Endothelial cell (in vitro differentiated cells): ENCODE data around the gene PFDN2. TPM values are rescaled to one million over a fixed set of nuclear protein-coding genes. Genes with fewer than 3 reads are reported as not detected.

Experiments
- DNase-seq: peaks from one replicate; pipeline ENCODE4 v3.0.0; 2021; ENCODE audit warnings: low spot score
- H3K27ac Mint-ChIP-seq: one replicate; pipeline ENCODE4 v1.8.0; 2021; ENCODE audit warnings: mixed read lengths, inconsistent platforms; ENCODE audit not compliant: unreplicated experiment
- H3K27me3 Mint-ChIP-seq: one replicate; pipeline ENCODE4 v1.8.0; 2021; ENCODE audit warnings: mild to moderate bottlenecking, moderate library complexity, mixed read lengths, inconsistent platforms; ENCODE audit not compliant: unreplicated experiment
- H3K36me3 Mint-ChIP-seq: one replicate; pipeline ENCODE4 v1.8.0; 2021; ENCODE audit warnings: mild to moderate bottlenecking, low read depth, mixed read lengths, inconsistent platforms; ENCODE audit not compliant: unreplicated experiment
- H3K4me1 Mint-ChIP-seq: one replicate; pipeline ENCODE4 v1.8.0; 2021; ENCODE audit warnings: mild to moderate bottlenecking, mixed read lengths, inconsistent platforms; ENCODE audit not compliant: unreplicated experiment
- H3K4me3 Mint-ChIP-seq: one replicate; pipeline ENCODE4 v1.8.0; 2021; ENCODE audit warnings: mild to moderate bottlenecking, mixed read lengths, inconsistent platforms; ENCODE audit not compliant: unreplicated experiment
- H3K9me3 Mint-ChIP-seq: one replicate; pipeline ENCODE4 v1.8.0; 2021; ENCODE audit warnings: mixed read lengths, inconsistent platforms; ENCODE audit not compliant: unreplicated experiment
- CTCF ChIP-seq: fragments of 200-600 bp; sonication (generic); IDR thresholded peaks from one replicate; pipeline ENCODE4 v1.5.0; 2021; ENCODE audit warnings: antibody characterized with exemption; ENCODE audit not compliant: unreplicated experiment
- total RNA-seq: library from RNA; stranded (reverse); fragmentation: NEBNext Ultra II Directional; extraction: Animal tissue kit (Norgen Biotek cat#: 25700); gene quantifications from one replicate; pipeline ENCODE4 v1.2.1, GENCODE V29; 2021; ENCODE audit not compliant: unreplicated experiment

PFDN2 gene
- total RNA-seq, 1 donor from 2014 or later, result 73.8 TPM

GRCh38 chr1:161096530-161096929 lies 21.3 kb downstream of the PFDN2 start:
- peaks cover 16% of the 10 kb centered on the region for H3K4me1 Mint-ChIP-seq
- no peak for DNase-seq
- H3K4me3 Mint-ChIP-seq, result no peak overlapping the region
- peaks cover 15% of the 10 kb centered on the region for H3K36me3 Mint-ChIP-seq
- H3K27me3 Mint-ChIP-seq, result peaks cover 2% of the 10 kb centered on the region
- H3K27ac Mint-ChIP-seq, result no peak overlapping the region
- no peak for TF ChIP-seq CTCF
- no peaks in the 10 kb centered on the region for H3K9me3 Mint-ChIP-seq

GRCh38 chr1:161096015-161096414 lies 21.8 kb downstream of the PFDN2 start:
- no peak for DNase-seq
- Mint-ChIP-seq H3K27ac (no peak overlapping the region), H3K9me3 (no peaks in the 10 kb centered on the region), H3K4me3 (no peak overlapping the region), H3K36me3 (peaks cover 15% of the 10 kb centered on the region), H3K4me1 (peaks cover 16% of the 10 kb centered on the region), H3K27me3 (peaks cover 2% of the 10 kb centered on the region)
- TF ChIP-seq CTCF, result no peak

GRCh38 chr1:161095230-161095629 lies 22.6 kb downstream of the PFDN2 start:
- H3K4me3 Mint-ChIP-seq, result no peak overlapping the region
- peaks cover 16% of the 10 kb centered on the region for H3K4me1 Mint-ChIP-seq
- H3K9me3 Mint-ChIP-seq, result no peaks in the 10 kb centered on the region
- H3K27ac Mint-ChIP-seq, result no peak overlapping the region
- TF ChIP-seq CTCF, result no peak
- DNase-seq, result no peak
- peaks cover 15% of the 10 kb centered on the region for H3K36me3 Mint-ChIP-seq
- H3K27me3 Mint-ChIP-seq, result peaks cover 2% of the 10 kb centered on the region

- DNase-seq, result no peak
- H3K4me1 Mint-ChIP-seq, result peaks cover 16% of the 10 kb centered on the region
- H3K9me3 Mint-ChIP-seq, result no peaks in the 10 kb centered on the region
- no peak for TF ChIP-seq CTCF
- no peak overlapping the region for H3K27ac Mint-ChIP-seq
- H3K36me3 Mint-ChIP-seq, result peaks cover 8% of the 10 kb centered on the region
- H3K4me3 Mint-ChIP-seq, result no peak overlapping the region
- peaks cover 2% of the 10 kb centered on the region for H3K27me3 Mint-ChIP-seq
These were observed 23.4 kb downstream of the PFDN2 start for GRCh38 chr1:161094481-161094880.

GRCh38 chr1:161092621-161093028 lies 25.2 kb downstream of the PFDN2 start:
- H3K27ac Mint-ChIP-seq, result no peak overlapping the region
- H3K27me3 Mint-ChIP-seq, result peaks cover 3% of the 10 kb centered on the region
- no peaks in the 10 kb centered on the region for H3K9me3 Mint-ChIP-seq
- H3K4me1 Mint-ChIP-seq, result peaks cover 13% of the 10 kb centered on the region
- peaks cover 3% of the 10 kb centered on the region for H3K36me3 Mint-ChIP-seq
- H3K4me3 Mint-ChIP-seq, result no peak overlapping the region
- no peak for DNase-seq
- TF ChIP-seq CTCF, result no peak
